Astrocyte (in vitro differentiated cells and primary cell): Measurements from ENCODE around the gene RAVER1. TPM values are rescaled to one million over a fixed set of nuclear protein-coding genes. Genes with fewer than 3 reads are reported as not detected.
"Not testable (repeated sequence)": the region's sequence is repeated elsewhere in the genome, so short reads cannot be mapped to it uniquely, and the experiment has no call there.

Experiments
- DNase-seq: peaks from one replicate; pipeline ENCODE4 v3.0.0-alpha.2; 2010; ENCODE audit warnings: low read depth
- FAIRE-seq: peaks from 2 replicates; lab custom pipeline; 2011; peaks lifted over from hg19 to GRCh38; lab: Jason Lieb, UNC
- H2AFZ ChIP-seq: 2 replicates; pipeline ENCODE4 v1.6.0; 2012; ENCODE audit warnings: low read depth, low read length, inconsistent platforms
- H3K27ac ChIP-seq: 2 replicates; pipeline ENCODE4 v1.5.1; 2011; ENCODE audit warnings: low read depth, low read length, inconsistent platforms
- H3K27me3 ChIP-seq: 2 replicates; pipeline ENCODE4 v1.6.0; 2011; ENCODE audit warnings: low read length, inconsistent platforms; ENCODE audit not compliant: insufficient read depth
- H3K36me3 ChIP-seq: 2 replicates; pipeline ENCODE4 v1.5.1; 2011; ENCODE audit warnings: low read length, inconsistent platforms; ENCODE audit not compliant: insufficient read depth
- H3K4me1 ChIP-seq: 2 replicates; pipeline ENCODE4 v1.5.1; 2011; ENCODE audit warnings: low read length, inconsistent platforms; ENCODE audit not compliant: insufficient read depth
- H3K4me2 ChIP-seq: 2 replicates; pipeline ENCODE4 v1.6.0; 2012; ENCODE audit warnings: low read length, inconsistent platforms
- H3K4me3 ChIP-seq: 2 replicates; pipeline ENCODE4 v1.5.1; 2011; ENCODE audit warnings: low read depth, mild to moderate bottlenecking, low read length, inconsistent platforms; ENCODE audit not compliant: insufficient read depth
- H3K79me2 ChIP-seq: 2 replicates; pipeline ENCODE4 v1.6.0; 2012; ENCODE audit warnings: mild to moderate bottlenecking, low read length, inconsistent platforms; ENCODE audit not compliant: insufficient read depth
- H3K9ac ChIP-seq: 2 replicates; pipeline ENCODE4 v1.6.0; 2012; ENCODE audit warnings: mild to moderate bottlenecking, low read length, inconsistent platforms
- H3K9me3 ChIP-seq: 2 replicates; pipeline ENCODE4 v1.5.1; 2012; ENCODE audit warnings: low read depth, mild to moderate bottlenecking, low read length, inconsistent platforms; ENCODE audit not compliant: insufficient read depth
- H4K20me1 ChIP-seq: 2 replicates; pipeline ENCODE4 v1.6.0; 2012; ENCODE audit warnings: low read length, inconsistent platforms; ENCODE audit not compliant: insufficient read depth
- H3K27ac Mint-ChIP-seq: one replicate; pipeline ENCODE4 v1.8.0; 2021; ENCODE audit warnings: mild to moderate bottlenecking, mixed read lengths; ENCODE audit not compliant: unreplicated experiment
- H3K27me3 Mint-ChIP-seq: one replicate; pipeline ENCODE4 v1.8.0; 2021; ENCODE audit warnings: low read depth, mixed read lengths; ENCODE audit not compliant: unreplicated experiment
- H3K36me3 Mint-ChIP-seq: one replicate; pipeline ENCODE4 v1.8.0; 2021; ENCODE audit warnings: low read depth, mixed read lengths; ENCODE audit not compliant: unreplicated experiment
- H3K4me1 Mint-ChIP-seq: one replicate; pipeline ENCODE4 v1.8.0; 2021; ENCODE audit warnings: low read depth, mixed read lengths; ENCODE audit not compliant: unreplicated experiment
- H3K4me3 Mint-ChIP-seq: one replicate; pipeline ENCODE4 v1.8.0; 2021; ENCODE audit warnings: mild to moderate bottlenecking, moderate library complexity, mixed read lengths; ENCODE audit not compliant: unreplicated experiment
- H3K9me3 Mint-ChIP-seq: one replicate; pipeline ENCODE4 v1.8.0; 2021; ENCODE audit warnings: mild to moderate bottlenecking, mixed read lengths; ENCODE audit not compliant: unreplicated experiment
- EZH2 ChIP-seq: IDR thresholded peaks from 2 replicates; pipeline ENCODE4 v1.6.1; 2012; ENCODE audit warnings: mild to moderate bottlenecking, low read length, inconsistent platforms; ENCODE audit not compliant: insufficient read depth
- total RNA-seq: library from RNA; stranded (reverse); gene quantifications from 2 replicates; pipeline ENCODE4 v1.2.1, GENCODE V29; 2021
- TF ChIP-seq, protein P1 (sequence below): IDR thresholded peaks from 2 replicates; pipeline ENCODE4 v1.5.1; 2011; ENCODE audit warnings: low read depth, mild to moderate bottlenecking, inconsistent platforms, low read length, moderate library complexity; ENCODE audit not compliant: insufficient read depth

The RAVER1 gene
- total RNA-seq, 1 donor from 2014 or later: 29.6 TPM

DNA sequence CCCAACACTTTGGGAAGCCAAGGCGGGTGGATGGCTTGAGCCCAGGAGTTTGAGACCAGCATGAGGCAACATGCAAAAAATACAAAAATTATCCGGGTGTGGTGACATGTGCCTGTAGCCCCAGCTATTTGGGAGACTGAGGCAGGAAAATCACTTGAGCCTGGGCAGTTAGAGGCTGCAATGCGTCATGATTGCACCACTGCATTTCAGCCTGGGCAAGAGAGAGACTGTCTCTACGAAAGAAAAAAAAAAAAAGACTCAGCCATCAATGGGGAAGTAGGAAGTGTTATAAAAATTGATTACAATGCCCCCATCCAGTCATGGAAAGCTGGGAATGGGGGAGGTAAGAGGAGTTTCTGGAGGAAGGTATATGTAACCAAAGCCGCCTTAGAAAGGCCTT, 41.6 kb upstream of the RAVER1 start:
- TF ChIP-seq, protein P1, sequence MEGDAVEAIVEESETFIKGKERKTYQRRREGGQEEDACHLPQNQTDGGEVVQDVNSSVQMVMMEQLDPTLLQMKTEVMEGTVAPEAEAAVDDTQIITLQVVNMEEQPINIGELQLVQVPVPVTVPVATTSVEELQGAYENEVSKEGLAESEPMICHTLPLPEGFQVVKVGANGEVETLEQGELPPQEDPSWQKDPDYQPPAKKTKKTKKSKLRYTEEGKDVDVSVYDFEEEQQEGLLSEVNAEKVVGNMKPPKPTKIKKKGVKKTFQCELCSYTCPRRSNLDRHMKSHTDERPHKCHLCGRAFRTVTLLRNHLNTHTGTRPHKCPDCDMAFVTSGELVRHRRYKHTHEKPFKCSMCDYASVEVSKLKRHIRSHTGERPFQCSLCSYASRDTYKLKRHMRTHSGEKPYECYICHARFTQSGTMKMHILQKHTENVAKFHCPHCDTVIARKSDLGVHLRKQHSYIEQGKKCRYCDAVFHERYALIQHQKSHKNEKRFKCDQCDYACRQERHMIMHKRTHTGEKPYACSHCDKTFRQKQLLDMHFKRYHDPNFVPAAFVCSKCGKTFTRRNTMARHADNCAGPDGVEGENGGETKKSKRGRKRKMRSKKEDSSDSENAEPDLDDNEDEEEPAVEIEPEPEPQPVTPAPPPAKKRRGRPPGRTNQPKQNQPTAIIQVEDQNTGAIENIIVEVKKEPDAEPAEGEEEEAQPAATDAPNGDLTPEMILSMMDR: no peak
- TF ChIP-seq EZH2: no peak
- H3K27me3 Mint-ChIP-seq: no peaks in the 10 kb centered on the region
- Histone ChIP-seq H3K4me1 (peaks cover 4% of the 10 kb centered on the region), H3K79me2 (peaks cover 8% of the 10 kb centered on the region), H3K27me3 (no peaks in the 10 kb centered on the region), H3K27ac (no peak overlapping the region), H3K9ac (no peak overlapping the region), H4K20me1 (peaks cover 6% of the 10 kb centered on the region), H3K36me3 (peaks cover 11% of the 10 kb centered on the region), H3K4me2 (no peak overlapping the region), H2AFZ (no peak overlapping the region), H3K9me3 (no peaks in the 10 kb centered on the region), H3K4me3 (no peak overlapping the region)
- FAIRE-seq (no peak), DNase-seq (no peak)
- H3K27ac Mint-ChIP-seq: no peak overlapping the region
- H3K36me3 Mint-ChIP-seq: peaks cover 10% of the 10 kb centered on the region
- H3K4me1 Mint-ChIP-seq: peaks cover 3% of the 10 kb centered on the region
- no peak overlapping the region for H3K4me3 Mint-ChIP-seq
- no peaks in the 10 kb centered on the region for H3K9me3 Mint-ChIP-seq

DNA sequence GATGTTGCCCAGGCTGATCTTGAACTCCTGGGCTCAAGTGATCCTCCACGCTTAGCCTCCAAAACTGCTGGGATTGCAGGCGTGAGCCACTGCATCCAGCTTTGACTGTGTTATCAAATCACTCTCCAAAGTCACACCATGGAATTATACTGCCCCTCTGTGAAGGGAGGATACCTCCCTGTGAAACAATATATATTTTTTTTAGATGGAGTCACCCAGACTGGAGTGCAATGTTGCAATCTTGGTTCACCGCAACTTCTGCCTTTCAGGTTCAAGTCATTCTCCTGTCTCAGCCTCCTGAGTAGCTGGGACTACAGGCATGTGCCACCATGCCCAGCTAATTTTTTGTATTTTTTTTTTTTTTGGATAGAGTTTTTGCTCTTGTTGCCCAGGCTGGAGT, 39.4 kb upstream of the RAVER1 start:
- H3K9me3 Mint-ChIP-seq: peaks cover 3% of the 10 kb centered on the region
- no peak overlapping the region for H3K4me3 Mint-ChIP-seq
- Histone ChIP-seq H3K4me1 (no peaks in the 10 kb centered on the region), H3K36me3 (peaks cover 9% of the 10 kb centered on the region), H4K20me1 (no peaks in the 10 kb centered on the region), H3K4me2 (no peak overlapping the region), H3K27ac (no peak overlapping the region), H2AFZ (no peak overlapping the region), H3K9ac (no peak overlapping the region), H3K9me3 (no peaks in the 10 kb centered on the region), H3K4me3 (no peak overlapping the region), H3K27me3 (no peaks in the 10 kb centered on the region), H3K79me2 (peaks cover 2% of the 10 kb centered on the region)
- DNase-seq: no peak
- H3K27ac Mint-ChIP-seq: no peak overlapping the region
- H3K36me3 Mint-ChIP-seq: peaks cover 26% of the 10 kb centered on the region
- H3K27me3 Mint-ChIP-seq: no peaks in the 10 kb centered on the region
- TF ChIP-seq EZH2: no peak
- TF ChIP-seq, protein P1: no peak
- no peaks in the 10 kb centered on the region for H3K4me1 Mint-ChIP-seq
- FAIRE-seq: no peak

DNA sequence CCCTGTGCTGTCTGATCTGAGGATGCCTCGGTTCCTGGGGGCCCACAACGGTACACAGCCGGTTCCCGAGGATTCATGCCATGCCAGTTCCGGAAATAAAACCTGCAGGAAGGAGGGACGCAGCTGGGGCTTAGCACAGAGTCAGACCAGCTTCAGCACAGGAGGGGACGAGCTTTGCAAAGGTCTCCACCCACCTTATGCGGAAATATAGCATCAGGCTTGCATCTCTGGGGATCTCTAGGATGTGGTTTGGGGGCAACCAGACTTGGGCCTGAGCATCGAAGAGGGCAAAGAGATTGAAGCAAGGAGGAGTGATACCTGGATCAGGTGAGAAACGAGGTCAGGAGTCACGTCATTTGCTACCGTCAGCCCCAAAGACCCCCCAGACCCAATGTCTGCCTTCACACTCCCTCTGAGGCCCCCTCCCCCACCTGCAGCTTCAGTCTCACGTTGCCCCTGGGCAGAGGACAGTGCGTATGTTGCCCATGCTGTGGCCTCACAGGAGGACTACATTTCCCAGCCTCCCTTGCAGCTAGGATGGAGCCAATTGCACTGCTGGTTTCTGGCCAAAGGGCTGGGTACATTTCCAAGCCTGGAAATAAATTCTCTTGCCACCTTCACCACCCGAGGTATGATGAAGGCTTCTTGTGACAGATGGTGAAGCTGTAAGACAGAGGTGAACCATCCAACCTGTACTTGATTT, 34.9 kb upstream of the RAVER1 start:
- H3K27me3 ChIP-seq: no peaks in the 10 kb centered on the region
- H3K4me1 ChIP-seq: peaks cover 9% of the 10 kb centered on the region
- FAIRE-seq (no peak), DNase-seq (no peak)
- H3K4me2 ChIP-seq: no peak overlapping the region
- H3K9ac ChIP-seq: no peak overlapping the region
- no peak overlapping the region for H2AFZ ChIP-seq
- H3K27me3 Mint-ChIP-seq: no peaks in the 10 kb centered on the region
- no peak for TF ChIP-seq EZH2
- TF ChIP-seq, protein P1: no peak
- no peak overlapping the region for H3K4me3 Mint-ChIP-seq
- peaks cover 34% of the 10 kb centered on the region for H3K36me3 Mint-ChIP-seq
- peaks cover 12% of the 10 kb centered on the region for H3K36me3 ChIP-seq
- H3K9me3 Mint-ChIP-seq: peaks cover 3% of the 10 kb centered on the region
- no peak overlapping the region for H3K4me3 ChIP-seq
- H3K79me2 ChIP-seq: peaks cover 8% of the 10 kb centered on the region
- H4K20me1 ChIP-seq: peaks cover 11% of the 10 kb centered on the region
- no peak overlapping the region for H3K27ac ChIP-seq
- H3K9me3 ChIP-seq: no peaks in the 10 kb centered on the region
- H3K27ac Mint-ChIP-seq: no peak overlapping the region
- no peaks in the 10 kb centered on the region for H3K4me1 Mint-ChIP-seq

DNA sequence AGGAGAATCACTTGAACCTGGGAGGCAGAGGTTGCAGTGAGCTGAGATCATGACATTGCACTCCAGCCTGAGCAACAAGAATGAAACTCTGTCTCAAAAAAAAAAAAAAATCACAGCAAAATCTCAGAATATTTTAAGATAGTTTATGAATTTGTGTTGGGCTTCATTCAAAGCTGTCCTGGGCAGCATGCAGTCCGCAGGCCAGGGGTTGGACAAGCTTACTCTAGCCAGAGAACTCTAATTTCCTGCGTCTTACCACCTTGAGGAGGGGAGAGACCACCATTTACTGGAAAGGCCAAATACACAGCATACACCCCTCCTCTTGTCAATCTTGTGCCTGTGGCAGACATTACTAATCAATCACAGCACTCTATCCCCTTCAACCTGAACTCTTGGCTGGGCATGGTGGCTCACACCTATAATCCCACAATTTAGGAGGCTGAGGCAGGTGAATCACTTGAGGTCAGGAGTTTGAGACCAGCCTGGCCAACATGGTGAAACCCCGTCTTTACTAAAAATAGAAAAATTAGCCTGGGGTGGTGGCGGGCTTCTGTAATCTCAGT, 33.7 kb upstream of the RAVER1 start:
- not testable (repeated sequence) for H3K9ac ChIP-seq, H3K9me3 Mint-ChIP-seq, H3K9me3 ChIP-seq, H3K27me3 Mint-ChIP-seq, H3K27ac ChIP-seq, H3K4me2 ChIP-seq, H3K4me1 Mint-ChIP-seq, H2AFZ ChIP-seq, FAIRE-seq, H3K4me3 ChIP-seq, H3K4me3 Mint-ChIP-seq, H3K27me3 ChIP-seq, H3K4me1 ChIP-seq, DNase-seq, H3K27ac Mint-ChIP-seq, H3K79me2 ChIP-seq
- Histone ChIP-seq H4K20me1 (peaks cover 20% of the 10 kb centered on the region), H3K36me3 (peaks cover 12% of the 10 kb centered on the region)
- H3K36me3 Mint-ChIP-seq: peaks cover 37% of the 10 kb centered on the region
